Measurements from ENCODE around the gene GPX3.

Gene GPX3, protein sequence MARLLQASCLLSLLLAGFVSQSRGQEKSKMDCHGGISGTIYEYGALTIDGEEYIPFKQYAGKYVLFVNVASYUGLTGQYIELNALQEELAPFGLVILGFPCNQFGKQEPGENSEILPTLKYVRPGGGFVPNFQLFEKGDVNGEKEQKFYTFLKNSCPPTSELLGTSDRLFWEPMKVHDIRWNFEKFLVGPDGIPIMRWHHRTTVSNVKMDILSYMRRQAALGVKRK

DNA sequence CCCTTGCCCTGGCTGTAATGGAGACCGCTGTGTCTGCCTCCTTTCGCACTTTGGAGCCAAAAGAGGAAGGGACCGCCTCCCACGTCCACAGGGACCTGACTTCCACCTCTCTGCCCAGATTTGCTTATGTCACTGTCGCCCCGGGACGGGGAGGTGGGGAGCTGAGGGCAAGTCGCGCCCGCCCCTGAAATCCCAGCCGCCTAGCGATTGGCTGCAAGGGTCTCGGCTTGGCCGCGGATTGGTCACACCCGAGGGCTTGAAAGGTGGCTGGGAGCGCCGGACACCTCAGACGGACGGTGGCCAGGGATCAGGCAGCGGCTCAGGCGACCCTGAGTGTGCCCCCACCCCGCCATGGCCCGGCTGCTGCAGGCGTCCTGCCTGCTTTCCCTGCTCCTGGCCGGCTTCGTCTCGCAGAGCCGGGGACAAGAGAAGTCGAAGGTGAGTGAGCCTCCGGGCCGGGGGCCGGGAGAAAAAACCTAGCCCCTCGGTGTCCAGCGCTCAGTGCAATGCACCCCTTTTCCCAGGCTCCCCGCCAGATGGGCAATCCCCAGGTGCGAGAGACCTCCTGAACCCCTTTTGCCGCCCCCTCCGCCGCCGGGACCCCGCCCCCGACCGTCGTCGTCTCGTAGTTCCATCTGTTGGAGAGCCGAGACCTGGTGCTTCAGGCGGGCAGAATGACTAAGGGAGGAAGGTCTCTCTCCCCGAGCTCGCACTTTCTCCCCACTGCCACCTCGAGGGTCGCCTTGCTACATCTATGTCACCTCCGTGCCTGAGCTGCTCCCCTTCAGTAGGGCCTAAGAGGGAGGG, at the start of gene GPX3:
TSS of gene GPX3 (plus strand) at position 288 of the 807 bp plus-strand sequence. CDS start at position 352, 64 bp downstream.
- DNase-seq = peak in 54 of 56 donors; percentile 5 to 84 (median 53)

DNA sequence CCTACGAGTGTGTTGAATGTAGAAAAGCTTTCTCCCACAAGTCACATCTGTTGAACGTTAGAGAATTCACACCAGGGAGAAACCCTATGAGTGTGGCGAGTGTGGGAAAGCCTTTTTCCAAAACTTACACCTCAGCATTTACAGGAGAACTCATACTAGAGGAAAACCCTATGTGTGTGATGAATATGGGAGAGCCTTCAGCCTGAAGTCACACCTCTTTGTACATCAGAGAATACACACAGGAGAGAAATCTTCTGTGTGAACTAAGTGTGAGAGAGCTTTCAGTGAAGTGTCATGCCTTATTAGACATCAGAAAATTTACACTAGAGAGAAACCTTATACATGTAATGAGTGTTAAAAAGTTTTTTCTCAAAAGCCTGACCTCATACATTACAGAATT, 41.8 kb upstream of the GPX3 start:
- DNase-seq = no peak

DNA sequence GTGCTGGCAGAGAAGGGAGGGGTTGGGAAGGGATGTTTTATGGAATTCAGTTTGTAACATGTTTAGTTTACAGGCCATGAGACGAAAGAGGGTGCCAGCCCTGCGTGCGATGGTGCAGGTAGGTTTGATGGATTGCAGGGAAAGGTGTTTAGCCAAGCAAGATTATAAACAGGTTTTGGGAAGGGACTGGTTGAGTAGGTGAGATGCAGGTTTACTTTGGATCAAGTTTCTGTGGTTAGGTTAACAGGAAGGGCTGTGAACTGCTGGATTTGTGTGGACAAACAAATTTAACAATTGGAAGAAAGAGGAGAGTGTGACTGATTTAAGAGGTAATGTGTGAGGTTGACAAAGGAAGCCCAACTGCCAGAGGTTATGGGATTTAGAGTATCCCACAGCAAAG, 32.6 kb upstream of the GPX3 start:
- DNase-seq = no peak

DNA sequence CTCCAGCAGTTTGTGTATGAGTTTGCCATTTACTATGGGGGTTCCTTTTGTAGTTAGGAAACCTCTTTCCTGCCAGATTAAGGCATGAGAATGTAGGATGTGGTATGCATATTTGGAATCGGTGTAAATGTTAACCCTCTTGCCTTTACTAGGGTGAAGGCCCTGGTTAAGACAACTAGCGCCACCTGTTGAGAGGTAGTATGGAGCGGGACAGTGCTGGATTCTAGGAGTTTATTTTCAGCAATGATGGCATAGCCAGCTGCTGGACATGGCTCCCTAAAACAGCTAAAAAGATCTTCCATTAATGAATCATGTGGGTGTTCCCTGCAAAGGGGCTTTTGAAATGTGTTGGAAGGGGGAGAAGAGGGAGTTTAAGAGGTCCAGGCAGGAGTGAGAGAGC, 30.7 kb upstream of the GPX3 start:
- no peak for DNase-seq

DNA sequence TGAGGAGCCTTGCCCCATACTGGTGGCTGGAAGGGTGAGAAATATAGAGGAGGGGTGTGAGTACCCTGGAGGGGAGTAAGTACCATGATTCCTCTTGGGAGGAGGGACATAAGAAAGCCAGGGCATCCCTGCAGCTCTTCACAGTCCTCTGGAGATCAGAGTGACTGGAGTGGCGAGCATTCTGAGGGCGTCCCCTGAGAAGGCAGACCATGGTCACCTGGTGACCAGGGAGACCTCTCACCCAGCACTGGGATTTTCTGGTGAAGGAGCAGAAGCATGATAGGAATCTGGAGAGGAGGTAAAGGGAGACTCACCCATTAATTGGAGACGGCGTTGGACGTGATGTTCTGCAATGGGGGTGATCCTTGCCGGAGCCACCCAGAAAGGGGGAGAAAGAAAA, 27.7 kb upstream of the GPX3 start:
- no peak for DNase-seq

DNA sequence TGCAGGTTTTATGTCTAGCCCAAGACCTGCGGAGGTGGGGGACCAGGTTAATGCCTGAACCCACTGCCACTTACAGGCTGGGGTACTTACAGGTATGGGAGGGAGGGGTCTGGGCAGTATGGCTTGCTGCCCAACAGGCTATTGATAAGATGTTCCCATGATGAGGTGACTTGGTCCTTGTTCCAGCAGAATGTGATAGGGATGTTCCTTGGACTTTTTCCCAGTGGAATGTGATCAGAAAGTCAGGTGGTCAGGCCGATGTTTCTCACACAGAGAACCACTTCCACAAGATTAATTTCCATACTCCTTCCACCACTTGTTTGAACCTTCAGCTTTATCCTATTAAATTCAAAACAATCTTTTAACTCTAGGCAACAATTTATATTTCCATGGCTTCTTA, 27.0 kb upstream of the GPX3 start:
- no peak for DNase-seq

DNA sequence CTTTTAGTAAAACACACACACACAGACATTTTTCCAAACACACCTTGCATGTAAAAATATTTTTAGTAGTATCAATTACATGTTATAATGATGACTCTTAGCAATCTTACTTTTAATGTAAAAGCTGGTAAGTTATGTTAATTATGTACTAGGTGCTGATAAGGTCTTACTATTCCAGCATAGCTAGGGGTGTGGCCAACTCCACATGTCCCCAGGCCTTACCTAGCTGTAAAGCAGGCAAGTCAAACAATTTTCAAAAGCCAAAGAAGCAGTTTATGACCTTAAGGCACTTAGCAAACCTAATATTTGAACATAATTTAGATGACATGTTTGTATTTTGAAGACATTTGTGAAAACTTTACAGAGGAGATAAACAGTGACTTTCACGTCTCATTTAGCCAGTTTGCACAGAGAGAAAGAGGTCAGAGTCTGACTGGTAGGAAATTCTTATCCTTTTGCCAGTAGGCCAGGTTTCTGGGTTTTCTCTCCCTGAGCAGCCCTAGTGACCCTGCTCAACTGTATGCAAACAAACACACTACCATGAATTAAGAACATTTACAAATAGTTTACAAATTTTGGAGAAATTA, 26.5 kb upstream of the GPX3 start:
- no peak for DNase-seq

DNA sequence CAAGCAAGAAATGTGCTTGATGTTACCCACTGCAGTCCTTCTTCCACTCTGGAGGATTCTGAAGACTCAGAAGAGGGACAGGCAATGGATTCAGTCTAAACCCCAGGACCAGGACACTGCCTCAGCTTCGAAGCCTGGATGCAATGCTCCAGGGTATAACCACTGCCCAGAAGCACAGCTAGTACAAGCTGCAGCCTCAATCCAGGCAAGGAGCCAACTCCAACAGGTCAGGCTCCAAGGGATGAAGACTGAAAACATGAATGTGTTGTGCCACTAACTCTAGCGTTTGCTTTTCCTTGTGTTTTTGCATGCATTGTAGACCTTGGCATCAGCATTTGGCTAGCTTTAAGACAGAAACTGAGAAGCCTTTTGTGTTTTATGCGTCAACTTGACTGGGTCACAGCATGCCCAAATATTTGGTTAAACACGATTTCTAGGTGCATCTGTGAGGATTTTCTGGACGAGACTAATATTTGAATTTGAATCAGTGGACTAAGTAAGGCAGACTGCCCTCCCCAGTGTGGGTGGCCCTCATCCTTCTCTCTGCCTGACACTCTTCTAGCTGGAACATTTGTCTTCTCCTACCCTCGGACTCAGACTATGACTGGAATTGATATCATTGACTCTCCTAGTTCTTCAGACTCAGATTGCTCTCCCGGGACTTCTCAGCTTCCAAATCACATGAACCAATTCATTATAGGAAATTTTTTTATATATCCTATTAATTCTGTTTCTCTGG, 20.5 kb upstream of the GPX3 start:
- peak in 4 of 56 donors; percentile 3 to 36 (median 20) for DNase-seq

DNA sequence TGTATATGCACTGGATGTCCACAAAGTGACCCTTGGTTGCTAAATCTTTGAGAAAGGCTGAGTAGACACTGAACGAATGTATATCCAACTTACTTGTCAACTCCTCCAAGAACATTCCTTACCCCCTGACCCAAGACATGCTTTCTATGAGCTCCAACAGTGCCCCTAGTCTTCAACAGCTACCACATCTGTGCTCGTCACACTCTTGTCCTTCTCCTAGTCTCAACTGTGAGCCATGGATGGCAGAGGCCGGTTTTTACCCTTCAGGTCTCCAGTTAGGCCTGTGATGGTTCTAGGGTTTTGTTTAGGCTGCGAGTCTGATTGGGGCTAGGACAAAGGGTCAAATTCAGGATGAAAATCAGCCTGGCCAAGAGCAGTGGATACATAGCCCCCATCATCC, 19.0 kb upstream of the GPX3 start:
- DNase-seq = no peak

DNA sequence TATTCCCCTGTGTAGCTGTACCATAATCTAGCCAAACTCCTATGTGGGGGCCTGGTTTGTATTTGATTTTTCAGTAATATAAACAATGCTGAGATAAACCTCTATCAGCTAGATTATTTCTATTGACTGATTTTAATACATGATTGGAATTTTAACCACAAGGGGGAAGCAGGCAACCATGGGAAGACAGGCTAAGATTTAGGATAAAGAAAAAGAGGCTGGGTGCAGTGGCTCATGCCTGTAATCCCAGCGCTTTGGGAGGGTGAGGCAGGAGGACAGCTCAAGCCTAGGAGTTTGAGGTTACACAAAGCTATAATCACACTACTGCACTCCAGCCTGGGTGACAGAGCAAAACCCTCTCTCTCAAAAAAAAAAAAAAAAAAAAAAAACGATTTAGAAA, 18.1 kb upstream of the GPX3 start:
- peak in 2 of 56 donors; percentile 5 to 8 for DNase-seq

DNA sequence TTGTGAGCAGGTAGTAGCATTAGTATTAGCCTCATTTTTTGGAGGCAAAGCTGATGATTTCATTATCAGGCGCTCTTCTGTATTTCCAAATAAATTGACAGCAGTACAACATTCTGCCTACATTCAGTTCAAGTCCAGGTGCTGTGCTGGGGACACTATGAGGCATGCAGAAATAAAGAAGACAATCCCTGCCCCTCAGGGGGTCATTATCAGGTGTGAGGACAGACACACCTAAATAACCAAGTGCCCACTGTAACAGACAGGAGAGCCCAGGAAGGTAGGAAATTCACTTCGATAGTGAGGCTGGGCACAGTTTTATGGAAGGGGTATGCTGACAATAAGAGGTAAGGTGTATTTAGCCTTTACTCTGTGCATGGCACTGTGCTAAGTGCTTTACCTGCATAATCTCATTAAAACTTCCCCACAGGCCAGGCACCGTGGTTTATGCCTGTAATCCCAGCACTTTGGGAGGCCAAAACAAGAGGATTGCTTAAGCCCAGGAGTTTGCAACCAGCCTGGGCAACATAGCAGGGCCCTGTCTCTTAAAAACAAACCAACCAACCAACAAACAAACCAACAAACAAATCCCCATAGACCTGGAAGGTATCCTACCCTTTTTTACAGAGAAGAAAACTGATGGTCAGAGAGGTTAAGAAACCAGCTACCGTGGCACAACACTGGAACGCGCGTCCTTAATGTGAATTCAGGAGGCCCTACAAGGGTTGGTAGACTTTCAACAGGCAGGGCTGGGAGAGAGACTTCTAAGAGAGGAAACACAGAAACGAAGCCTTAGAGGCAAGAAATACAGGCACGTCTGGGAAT, 17.5 kb upstream of the GPX3 start:
- DNase-seq = no peak

DNA sequence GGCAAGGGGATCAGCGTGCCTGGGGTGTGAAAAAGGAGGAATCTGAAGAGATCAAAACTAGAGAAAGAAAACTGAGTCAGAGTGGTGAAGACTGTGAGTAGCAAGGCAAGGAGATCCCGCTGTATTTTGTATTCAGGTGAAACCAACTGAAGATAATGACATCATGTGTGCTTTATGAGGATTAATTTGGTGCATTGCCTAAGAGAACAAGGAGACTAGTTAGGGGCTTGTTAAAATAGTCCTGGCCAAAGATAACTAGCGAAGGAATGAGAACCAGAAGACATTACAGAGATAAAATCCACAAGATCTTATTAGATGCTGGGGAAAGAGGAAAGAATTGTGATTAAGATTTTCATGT, 16.9 kb upstream of the GPX3 start:
- DNase-seq = no peak

DNA sequence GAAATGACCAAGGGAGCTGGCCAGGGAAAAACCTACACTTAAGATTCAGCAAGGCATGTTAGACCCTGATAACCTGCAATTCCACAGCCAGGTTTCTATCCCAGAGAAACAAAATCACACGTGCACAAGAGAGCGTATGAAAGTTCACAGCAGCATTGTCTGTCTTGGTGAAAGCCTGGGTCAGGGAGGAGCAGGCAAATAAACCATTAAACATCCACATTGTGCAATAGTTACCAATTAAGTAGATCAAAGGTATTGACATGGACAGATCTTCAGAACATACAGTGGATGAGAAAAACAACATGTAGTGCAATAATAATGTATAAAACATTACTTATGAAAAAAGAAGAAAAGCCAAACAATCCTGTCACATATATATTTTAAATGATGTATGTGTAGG, 15.9 kb upstream of the GPX3 start:
- DNase-seq = no peak

DNA sequence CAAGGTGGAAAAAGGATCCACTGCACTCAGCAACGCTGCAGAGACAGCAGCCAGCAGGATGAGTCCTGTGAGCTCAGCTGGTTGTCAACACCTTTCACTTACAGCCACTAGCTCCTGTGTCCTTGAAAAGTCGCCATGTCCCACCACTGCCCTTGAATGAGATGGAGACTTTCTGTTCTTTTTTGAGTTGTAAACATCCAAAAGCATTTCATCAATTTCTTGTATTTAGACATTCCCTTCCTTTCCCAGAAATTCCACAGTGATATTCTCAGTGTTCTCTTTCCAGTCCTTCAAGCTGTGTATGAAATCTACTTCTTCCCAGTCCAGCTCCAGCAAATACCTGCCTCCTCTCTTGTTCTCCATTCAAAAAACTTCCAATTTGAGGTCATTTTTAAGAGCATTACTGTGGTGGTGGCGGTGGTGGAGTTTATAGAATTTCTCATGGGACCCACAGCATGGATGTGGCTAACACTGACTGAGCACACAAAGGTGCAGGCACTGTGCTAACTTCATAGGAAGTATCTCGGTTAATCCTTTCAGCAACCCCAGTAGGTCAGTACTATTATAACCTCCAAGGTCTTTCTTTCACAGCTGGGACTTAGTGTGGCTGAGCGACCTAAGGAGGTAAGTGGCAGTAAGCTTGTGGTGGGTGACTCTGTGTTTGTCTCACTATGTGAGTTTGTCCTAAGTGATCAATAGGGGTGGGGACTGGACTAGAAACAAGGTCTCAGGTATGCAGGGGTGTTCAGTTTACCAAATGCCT, 15.0 kb upstream of the GPX3 start:
- DNase-seq = no peak

DNA sequence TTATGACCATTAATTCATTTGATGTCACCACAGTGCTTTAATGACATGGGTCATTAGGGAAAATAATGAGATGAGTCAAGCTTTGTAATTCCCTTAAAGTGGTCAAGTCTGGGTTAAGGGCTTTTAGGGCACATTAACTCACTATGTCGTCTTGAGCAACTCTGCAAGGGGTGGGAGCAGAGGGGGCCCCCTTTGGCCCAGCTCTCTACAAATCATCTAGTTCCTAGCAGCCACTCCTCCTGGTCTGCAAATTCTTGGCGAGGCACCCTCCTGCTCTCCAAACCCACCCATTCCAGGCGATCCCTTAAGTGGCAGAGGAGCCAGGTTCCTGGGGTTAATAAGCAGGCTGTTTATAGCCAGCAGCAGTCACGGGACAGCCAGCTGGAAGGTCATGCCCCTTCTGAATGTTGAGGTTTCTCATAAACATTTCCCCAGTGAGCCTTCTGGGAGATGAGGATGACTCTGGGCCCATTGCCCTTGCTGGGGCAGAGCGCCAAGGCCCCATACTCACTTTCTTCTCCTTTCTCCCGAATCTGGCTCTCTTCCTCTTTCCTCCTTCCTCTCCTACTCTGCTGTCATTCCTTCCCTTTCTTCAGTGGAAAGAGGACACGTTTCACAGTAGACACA, 14.3 kb upstream of the GPX3 start:
- peak in 4 of 56 donors; percentile 14 to 30 (median 19) for DNase-seq

DNA sequence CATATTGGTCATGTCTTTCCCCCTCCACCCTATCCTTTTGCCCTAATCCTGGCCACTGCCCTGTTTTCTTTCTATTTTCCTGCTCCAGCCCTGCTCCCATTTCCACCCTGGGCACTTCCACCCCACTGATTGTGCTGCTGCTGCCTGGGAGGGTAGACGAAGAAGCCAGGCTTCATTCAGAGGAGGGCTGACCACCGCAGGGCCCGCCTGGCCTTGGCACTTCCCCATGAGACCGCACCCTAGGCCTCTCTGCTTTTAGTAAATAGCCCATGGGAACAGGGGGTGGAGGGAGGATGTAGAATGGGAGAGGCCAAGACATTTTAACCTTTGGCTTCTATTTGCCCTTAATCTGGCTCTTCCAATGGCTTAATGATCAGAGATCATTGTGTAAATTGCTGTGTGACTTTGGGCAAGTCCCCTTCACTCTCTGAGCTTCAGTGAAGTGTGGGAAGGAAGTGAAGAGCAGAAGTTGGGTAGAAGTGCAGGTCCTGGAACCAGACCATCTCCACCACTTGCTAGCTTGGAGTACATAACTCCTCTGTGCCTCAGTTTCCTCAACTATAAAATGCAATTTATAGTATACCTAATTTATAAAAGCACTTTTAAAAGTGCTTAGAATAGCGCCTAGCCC, 13.6 kb upstream of the GPX3 start:
- DNase-seq = no peak

DNA sequence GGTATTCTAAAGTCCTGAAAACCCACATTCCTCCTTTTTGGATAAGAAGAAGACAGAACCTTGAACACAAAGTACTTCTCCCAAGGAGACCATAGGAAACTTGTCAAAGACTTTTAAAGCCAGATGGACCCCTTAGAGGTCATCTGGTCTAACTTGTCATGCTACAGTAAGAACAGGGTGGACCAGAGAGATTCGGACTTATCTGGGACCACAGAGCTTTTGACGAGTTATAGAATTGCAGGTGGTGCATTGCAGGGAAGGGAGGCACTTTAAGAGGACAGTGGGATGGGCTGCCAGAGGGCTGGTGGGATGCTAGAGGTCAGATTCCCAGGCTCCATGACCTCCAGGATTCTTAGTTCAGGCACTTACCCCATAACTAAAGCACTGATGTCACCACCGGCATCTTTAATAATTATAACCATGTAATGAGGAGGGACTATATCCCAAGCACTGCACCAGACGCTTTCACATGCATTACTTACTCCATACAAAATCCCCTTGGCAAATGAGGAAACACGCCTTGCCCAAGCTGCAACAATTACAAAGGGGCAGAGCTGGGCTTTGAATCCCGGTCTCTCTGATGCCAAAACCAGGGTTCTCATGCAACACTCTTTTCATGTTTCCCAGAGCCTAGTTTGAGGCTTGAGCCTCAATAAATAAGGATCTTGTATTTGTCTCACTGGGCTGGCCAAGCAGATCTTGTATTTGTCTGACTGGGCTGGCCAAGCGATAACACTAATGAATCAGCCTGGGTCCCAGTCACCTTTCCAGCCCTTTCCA, 12.8 kb upstream of the GPX3 start:
- DNase-seq = peak in 2 of 56 donors; percentile 23 to 37

DNA sequence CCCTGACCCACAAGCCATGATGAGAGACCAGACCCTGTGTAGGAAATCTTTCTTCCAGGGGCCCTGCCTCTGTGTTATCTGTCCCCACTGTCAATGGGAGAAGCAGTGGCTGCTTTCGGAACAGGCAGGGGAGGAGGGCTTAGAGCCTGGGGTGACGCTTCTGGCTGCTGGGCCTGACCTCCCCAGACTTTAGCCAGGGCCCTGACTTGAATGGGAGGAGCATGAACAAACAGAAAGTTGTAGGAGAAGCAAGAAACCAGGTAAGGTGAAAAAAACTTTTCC, 12.2 kb upstream of the GPX3 start:
- DNase-seq = no peak

DNA sequence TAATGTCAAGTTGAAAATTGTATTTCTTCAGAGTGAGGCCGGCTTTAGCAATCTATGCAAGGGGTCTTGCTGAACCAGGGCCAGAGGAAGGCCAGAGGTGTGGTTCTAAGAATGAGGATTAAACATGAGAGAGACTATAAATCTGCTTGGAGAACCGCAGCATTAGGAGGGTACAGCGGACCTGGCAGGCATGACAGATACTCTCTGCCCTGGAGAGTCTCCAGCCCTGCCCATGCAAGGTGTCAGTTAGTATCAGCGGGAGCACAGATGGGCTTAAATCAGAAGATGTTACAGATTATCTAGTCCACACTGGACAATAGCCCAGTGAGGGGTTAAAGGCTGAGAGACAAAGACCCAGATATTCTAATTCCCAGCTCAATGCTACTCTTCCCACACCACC, 11.5 kb upstream of the GPX3 start:
- DNase-seq = no peak

All from nucleus accumbens (tissue), 56 donors.